ENCODE measurements around the gene MAPRE3. TPM values are rescaled to one million over a fixed set of nuclear protein-coding genes. Genes with fewer than 3 reads are reported as not detected.

MAPRE3 gene
- total RNA-seq, 4 donors from 2014 or later = 23.8 to 63.6 (median 35.7) TPM

- 90 to 92% methylated on average over 3 of the region's 3 CpGs for WGBS, 2 donors
- H3K4me3 ChIP-seq (ENCODE audit: low read depth, poor library complexity, severe bottlenecking) = no peak overlapping the region
- no peak for DNase-seq (ENCODE audit: low spot score in 2 of 2)
- TF ChIP-seq POLR2A (IDR thresholded peaks at IDR 0.05) (no peak), CTCF (IDR thresholded peaks at IDR 0.05) (no peak)
- intact Hi-C loops (cut with DNase I; ENCODE audit: low total_unique reads) = no loop called here
Observed at GRCh38 chr2:27060323-27060722, 89.9 kb downstream of the MAPRE3 start.

- no peak overlapping the region for H3K4me3 ChIP-seq (ENCODE audit: low read depth, poor library complexity, severe bottlenecking)
- DNase-seq (ENCODE audit: low spot score in 2 of 2) = no peak
- intact Hi-C loops (cut with DNase I; ENCODE audit: low total_unique reads) = no loop called here
- TF ChIP-seq CTCF (IDR thresholded peaks at IDR 0.05) (no peak), POLR2A (IDR thresholded peaks at IDR 0.05) (no peak)
- WGBS, 2 donors = 68 to 83% methylated on average over 3 of the region's 3 CpGs
Observed at GRCh38 chr2:27065128-27065527, 94.7 kb downstream of the MAPRE3 start.

GRCh38 chr2:27067385-27067784 is 96.9 kb downstream of the MAPRE3 start:
- no peak for DNase-seq (ENCODE audit: low spot score in 2 of 2)
- TF ChIP-seq CTCF (IDR thresholded peaks at IDR 0.05) = no peak
- TF ChIP-seq POLR2A (IDR thresholded peaks at IDR 0.05) = no peak
- intact Hi-C loops (cut with DNase I; ENCODE audit: low total_unique reads) = no loop called here
- 89 to 96% methylated on average over 5 of the region's 5 CpGs for WGBS, 2 donors
- no peak overlapping the region for H3K4me3 ChIP-seq (ENCODE audit: low read depth, poor library complexity, severe bottlenecking)

- intact Hi-C loops (cut with DNase I; ENCODE audit: low total_unique reads) = no loop called here
- DNase-seq (ENCODE audit: low spot score in 2 of 2) = no peak
- no peak for TF ChIP-seq POLR2A (IDR thresholded peaks at IDR 0.05)
- no peak for TF ChIP-seq CTCF (IDR thresholded peaks at IDR 0.05)
- no peak overlapping the region for H3K4me3 ChIP-seq (ENCODE audit: low read depth, poor library complexity, severe bottlenecking)
- 87 to 96% methylated on average over 6 of the region's 6 CpGs for WGBS, 2 donors
Observed at GRCh38 chr2:27069436-27069835, 99.0 kb downstream of the MAPRE3 start.

- no peak for DNase-seq (ENCODE audit: low spot score in 2 of 2)
- no peak overlapping the region for H3K4me3 ChIP-seq (ENCODE audit: low read depth, poor library complexity, severe bottlenecking)
- TF ChIP-seq CTCF (IDR thresholded peaks at IDR 0.05) (no peak), POLR2A (IDR thresholded peaks at IDR 0.05) (no peak)
- 77 to 85% methylated on average over 8 of the region's 8 CpGs for WGBS, 2 donors
- intact Hi-C loops (cut with DNase I; ENCODE audit: low total_unique reads) = no loop called here
Observed at GRCh38 chr2:27069961-27070618, 99.7 kb downstream of the MAPRE3 start.
